GM12878 (cell line): ENCODE measurements around the gene TIA1. TPM values are rescaled to one million over a fixed set of nuclear protein-coding genes. Genes with fewer than 3 reads are reported as not detected.
A peak's percentile ranks its signal among the peaks of the same experiment; 100 is the strongest.

Source experiments
- BCL11A ChIP-seq: IDR thresholded peaks from 2 replicates; pipeline ENCODE4 v1.6.1; 2011; ENCODE audit warnings: low read depth, low read length
- BHLHE40 ChIP-seq, 2 experiments: fragments of 450-650 bp in 1 of 2; IDR thresholded peaks; 2 replicates each; pipeline ENCODE4 v1.6.1; 2011 to 2017; ENCODE audit warnings: low read depth in 2 of 2, borderline replicate concordance in 1 of 2, improper control_type of control experiment in 1 of 2, low read length in 1 of 2, mild to moderate bottlenecking in 1 of 2
- CREB1 ChIP-seq: IDR thresholded peaks from 2 replicates; pipeline ENCODE4 v1.6.1; 2012; ENCODE audit warnings: low read depth, mild to moderate bottlenecking, inconsistent platforms
- CTCF ChIP-seq, 3 experiments: IDR thresholded peaks in 2 of 3; conservative IDR thresholded peaks in 1 of 3; 2 replicates each; pipeline ENCODE4 v1.5.1; 2011; ENCODE audit warnings: low read depth in 3 of 3, low read length in 3 of 3, mild to moderate bottlenecking in 3 of 3, control low read depth in 2 of 3, moderate library complexity in 2 of 3, inconsistent platforms in 1 of 3, mixed read lengths in 1 of 3; ENCODE audit not compliant: control insufficient read depth in 2 of 3, insufficient read depth in 1 of 3; ENCODE audit errors: extremely low read depth in 1 of 3
- KAT2A ChIP-seq: conservative IDR thresholded peaks from 2 replicates; pipeline ENCODE4 v1.6.1; 2011; ENCODE audit warnings: low read depth, low read length; ENCODE audit not compliant: control insufficient read depth
- MEF2B ChIP-seq: fragments of 450-650 bp; IDR thresholded peaks from 2 replicates; pipeline ENCODE4 v1.6.1; 2018; ENCODE audit warnings: mild to moderate bottlenecking, moderate library complexity; ENCODE audit not compliant: partially characterized antibody, poor library complexity, severe bottlenecking
- MTA3 ChIP-seq: IDR thresholded peaks from 2 replicates; pipeline ENCODE4 v1.6.1; 2012; ENCODE audit warnings: low read length, inconsistent platforms, borderline replicate concordance
- PKNOX1 ChIP-seq: fragments of 450-650 bp; IDR thresholded peaks from 2 replicates; pipeline ENCODE4 v1.6.1; 2016; ENCODE audit warnings: mild to moderate bottlenecking
- POLR2AphosphoS2 ChIP-seq: IDR thresholded peaks from 2 replicates; pipeline ENCODE4 v1.6.1; 2011; ENCODE audit warnings: low read depth, mild to moderate bottlenecking, low read length, improper control_type of control experiment, moderate library complexity
- RELB ChIP-seq: fragments of 450-650 bp; IDR thresholded peaks from 2 replicates; pipeline ENCODE4 v1.6.1; 2017; ENCODE audit warnings: low read depth, mild to moderate bottlenecking, moderate library complexity
- SKIL ChIP-seq: fragments of 450-650 bp; IDR thresholded peaks from 2 replicates; pipeline ENCODE4 v1.6.1; 2017; ENCODE audit warnings: mild to moderate bottlenecking, low read depth, inconsistent platforms; ENCODE audit not compliant: poor library complexity, severe bottlenecking
- SREBF1 ChIP-seq: IDR thresholded peaks from 2 replicates; pipeline ENCODE4 v1.6.1; 2012; ENCODE audit warnings: mild to moderate bottlenecking, low read length
- WRNIP1 ChIP-seq: IDR thresholded peaks from 2 replicates; pipeline ENCODE4 v1.6.1; 2011; ENCODE audit warnings: low read depth, low read length, improper control_type of control experiment, borderline replicate concordance
- polyA plus RNA-seq, 11 experiments: library from polyadenylated mRNA; depleted of rRNA in 4 of 11; unstranded in 6 of 11; stranded (reverse) in 5 of 11; fragments of >200 nt; fragmentation: Nextera tagmentation in 4 of 11; fragmentation: Illumina TruSeq in 1 of 11; extraction: Ambion mirVana in 4 of 11; extraction: Trizol in 1 of 11; gene quantifications; 1 replicate in 1 of 11; 2 replicates in 10 of 11; pipeline versions ENCODE4 v1.2.1 to v1.2.3, GENCODE V29; 2011 to 2016; ENCODE audit warnings: inconsistent platforms in 2 of 11, missing spikeins in 2 of 11, low read depth in 1 of 11
- total RNA-seq, 4 experiments: library from RNA; depleted of rRNA in 3 of 4; stranded (reverse); fragments of >200 nt in 3 of 4; fragmentation: Illumina TruSeq in 1 of 4; extraction: Trizol in 1 of 4; gene quantifications; 2 replicates each; pipeline versions ENCODE4 v1.2.1 to v1.2.3, GENCODE V29; 2013 to 2021
- TF ChIP-seq, protein P1 (sequence below): fragments of 450-650 bp; IDR thresholded peaks from 2 replicates; pipeline ENCODE4 v1.6.1; 2017; ENCODE audit warnings: borderline replicate concordance
- TF ChIP-seq, protein P2 (sequence below): fragments of 450-650 bp; formaldehyde crosslinking; IDR thresholded peaks from 2 replicates; pipeline ENCODE4 v1.5.0; 2022; ENCODE audit warnings: mild to moderate bottlenecking, missing genetic modification characterization

Gene TIA1
- total and polyA plus RNA-seq, 10 of the 15 experiments (the other 5 are each of a cell fraction or from before 2014, with no cell fraction given) = 21.5 to 155 (median 67.0) TPM

DNA sequence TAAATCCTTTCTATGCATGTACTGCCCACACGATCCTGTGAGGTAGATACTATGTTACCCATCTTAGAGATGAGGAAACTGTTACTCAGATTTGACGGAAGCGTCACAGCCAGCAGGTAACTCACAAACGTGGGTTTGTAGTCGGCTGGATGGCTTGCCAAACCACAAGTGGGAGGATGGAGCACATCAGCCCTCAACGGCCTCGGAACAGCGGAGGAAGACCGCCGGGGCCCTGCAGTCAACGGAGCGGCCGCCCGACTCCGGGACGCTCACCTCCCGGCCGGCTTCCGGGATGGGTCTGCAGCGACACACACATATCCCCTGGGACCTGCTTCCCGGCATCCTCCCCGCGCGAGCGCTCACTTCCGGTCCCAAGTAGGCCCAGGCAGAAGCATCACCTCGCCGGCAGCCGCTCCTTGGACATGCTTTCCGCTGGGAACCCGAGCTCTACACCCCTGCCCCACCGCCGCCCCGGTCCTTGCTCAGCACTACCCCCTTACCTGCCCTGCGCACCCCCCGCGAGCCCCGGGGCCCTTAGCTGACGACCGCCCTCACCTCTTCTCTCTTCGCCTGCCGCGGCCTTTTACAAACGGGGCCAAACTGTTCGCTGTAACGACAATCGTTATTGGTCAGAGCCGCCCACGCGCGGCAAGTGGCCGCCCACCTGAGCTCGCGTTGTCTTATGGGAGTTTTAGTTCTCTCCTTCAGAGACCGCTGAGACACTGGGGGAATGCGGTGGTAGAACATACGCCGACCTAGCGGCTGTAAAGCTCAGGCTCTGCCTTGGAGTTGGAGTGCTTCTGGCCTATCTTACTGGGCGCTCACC, 57.8 kb downstream of the TIA1 start, which contains the start of gene C2orf42 (continued):
- TF ChIP-seq SKIL (peak; percentile 72), KAT2A (no peak), CREB1 (peak; percentile 88), BCL11A (no peak; the same call in 1 of the 2 replicates), POLR2AphosphoS2 (peak; percentile 83; the same call in 1 of the 2 replicates), WRNIP1 (no peak), RELB (peak; percentile 79), CTCF (IDR thresholded peaks at IDR 0.05 in 2 of 3, conservative IDR thresholded peaks at IDR 0.05 in 1 of 3; ENCODE audit: control insufficient read depth in 2 of 3, extremely low read depth in 1 of 3, insufficient read depth in 1 of 3, low read depth in 3 of 3, low read length in 3 of 3) (peak; percentile 1 to 14 (median 7); a peak in 2 of 6 replicates), SREBF1 (peak; percentile 47), PKNOX1 (peak; percentile 36), MEF2B (peak; percentile 100), BHLHE40 (IDR thresholded peaks at IDR 0.05; ENCODE audit: borderline replicate concordance in 1 of 2, low read depth in 2 of 2, low read length in 1 of 2) (peak; percentile 48 to 59; a peak in 2 of 4 replicates), MTA3 (no peak; the same call in 1 of the 2 replicates)
- TF ChIP-seq, protein P1, sequence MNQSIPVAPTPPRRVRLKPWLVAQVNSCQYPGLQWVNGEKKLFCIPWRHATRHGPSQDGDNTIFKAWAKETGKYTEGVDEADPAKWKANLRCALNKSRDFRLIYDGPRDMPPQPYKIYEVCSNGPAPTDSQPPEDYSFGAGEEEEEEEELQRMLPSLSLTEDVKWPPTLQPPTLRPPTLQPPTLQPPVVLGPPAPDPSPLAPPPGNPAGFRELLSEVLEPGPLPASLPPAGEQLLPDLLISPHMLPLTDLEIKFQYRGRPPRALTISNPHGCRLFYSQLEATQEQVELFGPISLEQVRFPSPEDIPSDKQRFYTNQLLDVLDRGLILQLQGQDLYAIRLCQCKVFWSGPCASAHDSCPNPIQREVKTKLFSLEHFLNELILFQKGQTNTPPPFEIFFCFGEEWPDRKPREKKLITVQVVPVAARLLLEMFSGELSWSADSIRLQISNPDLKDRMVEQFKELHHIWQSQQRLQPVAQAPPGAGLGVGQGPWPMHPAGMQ = no peak
- TF ChIP-seq, protein P2, sequence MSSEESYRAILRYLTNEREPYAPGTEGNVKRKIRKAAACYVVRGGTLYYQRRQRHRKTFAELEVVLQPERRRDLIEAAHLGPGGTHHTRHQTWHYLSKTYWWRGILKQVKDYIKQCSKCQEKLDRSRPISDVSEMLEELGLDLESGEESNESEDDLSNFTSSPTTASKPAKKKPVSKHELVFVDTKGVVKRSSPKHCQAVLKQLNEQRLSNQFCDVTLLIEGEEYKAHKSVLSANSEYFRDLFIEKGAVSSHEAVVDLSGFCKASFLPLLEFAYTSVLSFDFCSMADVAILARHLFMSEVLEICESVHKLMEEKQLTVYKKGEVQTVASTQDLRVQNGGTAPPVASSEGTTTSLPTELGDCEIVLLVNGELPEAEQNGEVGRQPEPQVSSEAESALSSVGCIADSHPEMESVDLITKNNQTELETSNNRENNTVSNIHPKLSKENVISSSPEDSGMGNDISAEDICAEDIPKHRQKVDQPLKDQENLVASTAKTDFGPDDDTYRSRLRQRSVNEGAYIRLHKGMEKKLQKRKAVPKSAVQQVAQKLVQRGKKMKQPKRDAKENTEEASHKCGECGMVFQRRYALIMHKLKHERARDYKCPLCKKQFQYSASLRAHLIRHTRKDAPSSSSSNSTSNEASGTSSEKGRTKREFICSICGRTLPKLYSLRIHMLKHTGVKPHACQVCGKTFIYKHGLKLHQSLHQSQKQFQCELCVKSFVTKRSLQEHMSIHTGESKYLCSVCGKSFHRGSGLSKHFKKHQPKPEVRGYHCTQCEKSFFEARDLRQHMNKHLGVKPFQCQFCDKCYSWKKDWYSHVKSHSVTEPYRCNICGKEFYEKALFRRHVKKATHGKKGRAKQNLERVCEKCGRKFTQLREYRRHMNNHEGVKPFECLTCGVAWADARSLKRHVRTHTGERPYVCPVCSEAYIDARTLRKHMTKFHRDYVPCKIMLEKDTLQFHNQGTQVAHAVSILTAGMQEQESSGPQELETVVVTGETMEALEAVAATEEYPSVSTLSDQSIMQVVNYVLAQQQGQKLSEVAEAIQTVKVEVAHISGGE (CRISPR knock-in tag) = no peak
